ENCODE measurements around the gene NKAPD1. TPM values are rescaled to one million over a fixed set of nuclear protein-coding genes. Genes with fewer than 3 reads are reported as not detected.
"Not testable (repeated sequence)": the region's sequence is repeated elsewhere in the genome, so short reads cannot be mapped to it uniquely, and the experiment has no call there.

The NKAPD1 gene
- total RNA-seq, 2 experiments from 2014 or later, result 23.7 to 45.3 TPM

- CTCF ChIA-PET; ATAC-seq; H3K27me3 Mint-ChIP-seq; POLR2A ChIA-PET; H3K9me3 Mint-ChIP-seq (ENCODE audit: low read depth); intact Hi-C loops (cut with DNase I, micrococcal nuclease); DNase-seq; H3K4me3 Mint-ChIP-seq; H3K27ac Mint-ChIP-seq: not testable (repeated sequence)
- Mint-ChIP-seq H3K4me1 (peaks cover 29% of the 10 kb centered on the region), H3K36me3 (ENCODE audit: low read depth) (peaks cover 70% of the 10 kb centered on the region)
These were observed 27.5 kb upstream of the NKAPD1 start for GRCh38 chr11:112046647-112047046.

GRCh38 chr11:112048256-112048655 lies 25.8 kb upstream of the NKAPD1 start:
- H3K9me3 Mint-ChIP-seq (ENCODE audit: low read depth); H3K27me3 Mint-ChIP-seq; intact Hi-C loops (cut with DNase I, micrococcal nuclease); H3K4me3 Mint-ChIP-seq; POLR2A ChIA-PET; DNase-seq; ATAC-seq: not testable (repeated sequence)
- H3K36me3 Mint-ChIP-seq (ENCODE audit: low read depth), result peaks cover 72% of the 10 kb centered on the region
- H3K27ac Mint-ChIP-seq, result peak overlapping the region; percentile 37
- CTCF ChIA-PET, result interaction anchor here (0.6 kb wide), 1 partner anchor 108 kb away, joined by 3 read pairs; no protein-coding TSS in a partner anchor
- H3K4me1 Mint-ChIP-seq, result peaks cover 19% of the 10 kb centered on the region

- DNase-seq (no peak), ATAC-seq (no peak)
- H3K36me3 Mint-ChIP-seq (ENCODE audit: low read depth), result peaks cover 68% of the 10 kb centered on the region
- ChIA-PET CTCF (no interaction called here), POLR2A (no interaction called here)
- H3K9me3 Mint-ChIP-seq (ENCODE audit: low read depth), result no peaks in the 10 kb centered on the region
- H3K27ac Mint-ChIP-seq, result no peak overlapping the region
- H3K27me3 Mint-ChIP-seq, result no peaks in the 10 kb centered on the region
- no peak overlapping the region for H3K4me3 Mint-ChIP-seq
- intact Hi-C loops (cut with DNase I, micrococcal nuclease), result loop anchor here in 1 of 2 experiments (10.0 kb wide), 1 partner anchor 115 kb away; the partner anchor contains the start of gene DIXDC1
- peaks cover 19% of the 10 kb centered on the region for H3K4me1 Mint-ChIP-seq
These were observed 24.3 kb upstream of the NKAPD1 start for GRCh38 chr11:112049777-112050176.

DNA sequence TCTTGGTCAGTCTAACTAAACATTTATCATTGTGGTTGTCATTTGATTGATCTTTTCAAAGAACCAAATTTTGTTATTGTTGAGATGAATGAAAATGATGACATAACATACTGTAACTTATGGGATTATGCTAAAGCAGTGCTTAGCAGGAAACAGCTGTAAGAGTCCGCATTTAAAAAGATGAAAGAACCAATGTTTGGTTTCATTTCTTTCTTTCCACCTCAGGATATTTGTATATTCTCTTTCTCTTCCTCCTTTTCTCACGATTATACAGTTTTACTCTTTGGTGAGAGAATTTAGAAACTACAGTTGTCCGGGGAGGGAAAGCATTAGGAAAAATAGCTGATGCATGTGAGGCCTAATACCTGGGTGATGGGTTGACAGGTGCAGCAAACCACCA lies 23.4 kb upstream of the NKAPD1 start:
- Mint-ChIP-seq H3K36me3 (ENCODE audit: low read depth) (peaks cover 63% of the 10 kb centered on the region), H3K27ac (no peak overlapping the region), H3K4me1 (peaks cover 19% of the 10 kb centered on the region), H3K9me3 (ENCODE audit: low read depth) (no peaks in the 10 kb centered on the region), H3K27me3 (no peaks in the 10 kb centered on the region), H3K4me3 (no peak overlapping the region)
- ATAC-seq (no peak), DNase-seq (no peak)
- intact Hi-C loops (cut with DNase I, micrococcal nuclease), result loop anchor here in 1 of 2 experiments (10.0 kb wide), 1 partner anchor 116 kb away; the partner anchor contains the start of gene DIXDC1
- CTCF ChIA-PET, result no interaction called here
- POLR2A ChIA-PET, result no interaction called here

DNA sequence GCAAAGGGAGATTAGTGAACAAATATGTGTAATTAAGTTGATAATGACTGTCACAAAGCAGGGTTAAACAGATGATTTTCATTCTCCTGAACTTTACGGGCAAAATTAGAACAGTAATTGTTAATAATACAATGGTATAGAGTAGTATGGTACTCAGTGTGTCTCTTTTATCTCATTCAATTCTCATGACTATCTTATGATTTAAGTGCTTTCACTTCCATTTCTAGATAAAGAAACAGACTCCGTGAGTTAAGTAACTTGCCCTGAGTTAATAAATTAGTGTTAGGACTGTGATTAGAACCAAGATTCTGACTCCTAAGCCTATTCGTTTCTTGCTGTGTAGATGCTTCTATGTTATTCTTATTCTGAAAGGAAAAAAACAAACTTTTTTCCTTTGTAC lies 22.3 kb upstream of the NKAPD1 start:
- ChIA-PET POLR2A (no interaction called here), CTCF (interaction anchor here (0.5 to 0.8 kb wide), 2 partner anchors 21 to 1888 kb away, joined by 3 read pairs; no protein-coding TSS in a partner anchor)
- no peak for ATAC-seq
- peaks cover 26% of the 10 kb centered on the region for H3K4me1 Mint-ChIP-seq
- H3K4me3 Mint-ChIP-seq, result no peak overlapping the region
- peaks cover 61% of the 10 kb centered on the region for H3K36me3 Mint-ChIP-seq (ENCODE audit: low read depth)
- DNase-seq, result no peak
- no peak overlapping the region for H3K27ac Mint-ChIP-seq
- H3K9me3 Mint-ChIP-seq (ENCODE audit: low read depth), result no peaks in the 10 kb centered on the region
- intact Hi-C loops (cut with DNase I, micrococcal nuclease), result loop anchor here in 1 of 2 experiments (10.0 kb wide), 1 partner anchor 117 kb away; the partner anchor contains the start of gene DIXDC1
- H3K27me3 Mint-ChIP-seq, result no peaks in the 10 kb centered on the region

- Mint-ChIP-seq H3K9me3 (ENCODE audit: low read depth) (no peaks in the 10 kb centered on the region), H3K27ac (peak overlapping the region; percentile 81), H3K27me3 (no peaks in the 10 kb centered on the region), H3K4me3 (peak overlapping the region; percentile 2), H3K4me1 (peaks cover 19% of the 10 kb centered on the region), H3K36me3 (ENCODE audit: low read depth) (peaks cover 47% of the 10 kb centered on the region)
- ATAC-seq, result peak; percentile 91
- POLR2A ChIA-PET, result interaction anchor here (0.7 to 1.1 kb wide), 3 partner anchors 26 to 130 kb away, joined by 4 to 6 read pairs (median 4); no protein-coding TSS in a partner anchor
- CTCF ChIA-PET, result interaction anchor here (0.8 to 1.6 kb wide), 5 partner anchors 13 to 186 kb away, joined by 3 to 5 read pairs (median 4); partner anchors contain the start of gene ALG9
- peak; percentile 34 for DNase-seq
- intact Hi-C loops (cut with DNase I, micrococcal nuclease), result loop anchor here (1.0 to 10.0 kb wide), 4 partner anchors 17 to 122 kb away; partner anchors contain the start of genes DIXDC1 (in 1 of the 2), NKAPD1 (in 1 of the 2), PIH1D2 (in 1 of the 2) and SDHD (in 1 of the 2)
These were observed 16.9 kb upstream of the NKAPD1 start for GRCh38 chr11:112057170-112057569.

DNA sequence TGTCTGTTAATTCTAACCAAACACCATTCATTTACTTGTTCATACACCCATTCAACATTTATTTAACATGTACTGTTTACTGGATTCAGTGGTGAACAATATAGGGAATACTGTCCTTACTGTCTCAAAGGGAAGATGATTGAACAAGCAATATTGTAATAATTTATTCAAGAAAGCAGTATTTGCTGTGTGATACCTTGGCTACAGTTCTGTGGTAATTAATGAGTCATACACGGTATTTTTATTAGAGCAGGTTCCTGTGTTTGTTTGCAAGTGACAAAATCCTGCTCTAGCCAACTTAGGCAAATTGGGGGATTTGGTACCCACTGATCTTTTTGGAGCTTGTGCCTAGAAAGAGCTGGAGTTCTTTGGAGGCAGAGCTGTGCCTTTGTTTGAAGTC lies 16.0 kb upstream of the NKAPD1 start:
- ChIA-PET POLR2A (no interaction called here), CTCF (interaction anchor here (1.6 kb wide), 1 partner anchor 18 kb away, joined by 5 read pairs; no protein-coding TSS in a partner anchor)
- no peak for DNase-seq
- Mint-ChIP-seq H3K4me3 (no peak overlapping the region), H3K27me3 (no peaks in the 10 kb centered on the region), H3K4me1 (peaks cover 19% of the 10 kb centered on the region), H3K27ac (no peak overlapping the region), H3K9me3 (ENCODE audit: low read depth) (no peaks in the 10 kb centered on the region), H3K36me3 (ENCODE audit: low read depth) (peaks cover 46% of the 10 kb centered on the region)
- ATAC-seq, result no peak
- intact Hi-C loops (cut with DNase I, micrococcal nuclease), result loop anchor here in 1 of 2 experiments (10.0 kb wide), 1 partner anchor 123 kb away; the partner anchor contains the start of gene DIXDC1

DNA sequence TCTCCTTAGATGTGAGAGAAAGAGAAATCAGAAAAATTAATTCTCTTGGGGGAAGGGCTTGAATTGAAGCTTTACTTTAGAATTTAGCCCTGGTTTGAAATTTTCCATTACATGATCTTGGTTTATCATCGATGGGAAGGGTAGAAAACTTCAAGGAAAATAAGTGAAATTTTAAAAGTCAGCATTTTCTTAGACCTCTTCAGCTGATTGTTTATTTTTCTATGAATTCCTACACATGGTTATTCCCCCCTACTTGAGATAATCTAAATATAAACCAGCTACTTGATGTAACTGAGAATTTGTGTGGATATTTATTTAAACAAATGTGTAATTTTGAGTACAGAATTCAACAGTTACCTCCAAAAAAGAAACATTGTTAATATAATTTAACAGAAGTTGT lies 11.2 kb upstream of the NKAPD1 start:
- intact Hi-C loops (cut with DNase I, micrococcal nuclease), result no loop called here
- Mint-ChIP-seq H3K9me3 (ENCODE audit: low read depth) (no peaks in the 10 kb centered on the region), H3K27me3 (no peaks in the 10 kb centered on the region), H3K27ac (no peak overlapping the region), H3K4me3 (no peak overlapping the region), H3K36me3 (ENCODE audit: low read depth) (peaks cover 22% of the 10 kb centered on the region), H3K4me1 (peaks cover 1% of the 10 kb centered on the region)
- POLR2A ChIA-PET, result no interaction called here
- DNase-seq (no peak), ATAC-seq (no peak)
- CTCF ChIA-PET, result interaction anchor here (0.6 kb wide), 1 partner anchor 14 kb away, joined by 3 read pairs; no protein-coding TSS in a partner anchor

DNA sequence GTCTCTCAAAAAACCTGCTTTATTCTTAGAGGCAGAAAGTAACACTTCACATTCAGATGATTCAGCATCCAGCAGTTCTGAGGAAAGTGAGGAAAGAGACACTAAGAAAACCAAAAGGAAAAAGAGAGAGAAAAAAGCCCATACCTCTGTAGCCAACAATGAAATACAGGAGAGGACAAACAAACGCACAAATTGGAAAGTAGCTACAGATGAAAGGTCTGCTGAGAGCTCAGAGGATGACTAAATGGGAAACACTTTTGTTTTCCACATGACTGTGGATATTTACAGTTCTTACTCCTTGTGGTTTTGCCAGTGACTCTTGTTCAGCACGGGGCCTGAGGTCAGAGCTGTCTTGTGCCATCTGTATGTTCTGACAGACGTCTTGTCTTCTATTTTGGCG lies 8.6 kb downstream of the NKAPD1 start:
- peaks cover 43% of the 10 kb centered on the region for H3K4me1 Mint-ChIP-seq

DNA sequence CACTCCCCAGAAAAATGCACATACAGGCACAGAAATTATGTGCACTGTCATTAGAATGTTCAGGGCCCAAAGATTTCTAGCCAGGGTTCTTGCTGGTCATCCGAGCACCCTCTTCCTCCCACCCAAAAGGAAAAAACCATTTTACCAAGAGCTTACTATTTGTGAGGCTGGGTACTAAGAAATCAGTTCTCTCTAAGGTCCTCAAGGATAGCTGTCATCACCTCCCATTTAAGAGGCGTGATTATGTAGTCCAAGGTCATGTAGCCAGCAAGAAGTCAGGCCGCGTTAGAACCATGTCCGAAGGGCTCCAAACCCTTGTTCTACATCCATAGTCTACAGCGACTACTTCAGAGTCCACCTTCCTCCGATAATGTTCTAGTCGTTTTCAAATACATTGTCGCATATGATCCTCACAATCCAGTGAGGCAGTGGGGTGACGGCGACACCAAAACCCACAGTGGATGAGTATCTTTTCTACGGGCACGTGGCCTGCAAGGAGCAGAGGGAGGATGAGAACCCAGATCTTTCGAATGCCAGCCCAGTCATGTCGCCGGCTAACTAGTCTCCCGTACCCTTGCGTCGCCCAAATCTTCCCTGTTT lies 11.8 kb downstream of the NKAPD1 start:
- DNase-seq (peak; percentile 70), ATAC-seq (peak; percentile 63)
- H3K4me1 Mint-ChIP-seq, result peaks cover 64% of the 10 kb centered on the region
- POLR2A ChIA-PET, result no interaction called here
- peaks cover 70% of the 10 kb centered on the region for H3K36me3 Mint-ChIP-seq (ENCODE audit: low read depth)
- intact Hi-C loops (cut with DNase I, micrococcal nuclease), result loop anchor here (1.0 to 10.0 kb wide), 13 partner anchors 12 to 1226 kb away; partner anchors contain the start of genes CFAP68 (in 2 of the 2), DLAT (in 2 of the 2), FDXACB1 (in 2 of the 2) and NKAPD1 (in 2 of the 2)
- peak overlapping the region; percentile 93 for H3K27ac Mint-ChIP-seq
- CTCF ChIA-PET, result interaction anchor here (0.5 to 1.4 kb wide), 5 partner anchors 151 to 319 kb away, joined by 3 to 5 read pairs (median 4); partner anchors contain the start of gene ALG9
- no peaks in the 10 kb centered on the region for H3K9me3 Mint-ChIP-seq (ENCODE audit: low read depth)
- no peaks in the 10 kb centered on the region for H3K27me3 Mint-ChIP-seq
- H3K4me3 Mint-ChIP-seq, result peak overlapping the region; percentile 97

More for the DNA sequence above, 8.6 kb downstream of the NKAPD1 start:
- H3K36me3 Mint-ChIP-seq (ENCODE audit: low read depth), result peaks cover 66% of the 10 kb centered on the region
- peak overlapping the region; percentile 65 for H3K27ac Mint-ChIP-seq
- H3K27me3 Mint-ChIP-seq, result no peaks in the 10 kb centered on the region
- H3K4me3 Mint-ChIP-seq, result no peak overlapping the region
- peak; percentile 55 for ATAC-seq
- intact Hi-C loops (cut with DNase I, micrococcal nuclease), result loop anchor here (1.0 to 10.0 kb wide), 4 partner anchors 8 to 202 kb away; partner anchors contain the start of genes NKAPD1 (in 1 of the 2) and PIH1D2 (in 1 of the 2)
- ChIA-PET CTCF (interaction anchor here (0.6 to 1.8 kb wide), 7 partner anchors 25 to 240 kb away, joined by 3 to 7 read pairs (median 4); partner anchors contain the start of gene ALG9), POLR2A (interaction anchor here (0.6 to 1.0 kb wide), 5 partner anchors 8 to 316 kb away, joined by 3 to 6 read pairs (median 3); partner anchors contain the start of gene NKAPD1)
- no peaks in the 10 kb centered on the region for H3K9me3 Mint-ChIP-seq (ENCODE audit: low read depth)
- peak; percentile 65 for DNase-seq

- ChIA-PET POLR2A (no interaction called here), CTCF (interaction anchor here (0.5 to 1.4 kb wide), 7 partner anchors 70 to 216 kb away, joined by 3 to 6 read pairs (median 3); partner anchors contain the start of gene ALG9)
- Mint-ChIP-seq H3K4me3 (peak within 1 kb of the TSS; percentile 97), H3K9me3 (ENCODE audit: low read depth) (no peaks in the 10 kb centered on the region), H3K4me1 (peaks cover 63% of the 10 kb centered on the region), H3K36me3 (ENCODE audit: low read depth) (peaks cover 74% of the 10 kb centered on the region), H3K27me3 (no peaks in the 10 kb centered on the region), H3K27ac (peak within 1 kb of the TSS; percentile 93)
- peak; percentile 86 for ATAC-seq
- peak; percentile 97 for DNase-seq
- intact Hi-C loops (cut with DNase I, micrococcal nuclease), result loop anchor here (1.0 to 10.0 kb wide), 13 partner anchors 12 to 1226 kb away; partner anchors contain the start of genes CFAP68 (in 2 of the 2), DLAT (in 2 of the 2), FDXACB1 (in 2 of the 2) and NKAPD1 (in 2 of the 2)
These were observed 12.5 kb downstream of the NKAPD1 start, which contains the start of the genes SDHD and TIMM8B for GRCh38 chr11:112086422-112087191. Gene SDHD, plus strand, starts transcription at chr11:112086873. Its CDS starts 35 bp downstream, at chr11:112086908. Gene TIMM8B, minus strand, starts transcription at chr11:112086756. Its CDS starts 33 bp downstream, at chr11:112086723.

Data from activated CD4-positive, alpha-beta T cell treated with anti-CD3 and anti-CD28 coated beads for 36 hours (primary cell).